ENCODE measurements around the gene MARCHF10. TPM values are rescaled to one million over a fixed set of nuclear protein-coding genes. Genes with fewer than 3 reads are reported as not detected.
"Not testable (repeated sequence)": the region's sequence is repeated elsewhere in the genome, so short reads cannot be mapped to it uniquely, and the experiment has no call there.

Gene MARCHF10
- total RNA-seq, 2 experiments from 2014 or later: not detected

- no peak overlapping the region for H3K27ac Mint-ChIP-seq
- peaks cover 4% of the 10 kb centered on the region for H3K27me3 Mint-ChIP-seq (ENCODE audit: low read depth)
- no peak overlapping the region for H3K4me3 Mint-ChIP-seq
- CTCF ChIA-PET: no interaction called here
- no peaks in the 10 kb centered on the region for H3K36me3 Mint-ChIP-seq (ENCODE audit: low read depth)
- H3K9me3 Mint-ChIP-seq (ENCODE audit: insufficient read depth): no peaks in the 10 kb centered on the region
- ATAC-seq: no peak
- DNase-seq: no peak
- POLR2A ChIA-PET: no interaction called here
- H3K4me1 Mint-ChIP-seq (ENCODE audit: low read depth): no peaks in the 10 kb centered on the region
These were observed 24.3 kb upstream of the MARCHF10 start for GRCh38 chr17:62832405-62832804.

- not testable (repeated sequence) for H3K9me3 Mint-ChIP-seq (ENCODE audit: insufficient read depth)
These were observed 23.0 kb upstream of the MARCHF10 start for GRCh38 chr17:62831066-62831465.

GRCh38 chr17:62827746-62828485 is 19.8 kb upstream of the MARCHF10 start:
- no peaks in the 10 kb centered on the region for H3K4me1 Mint-ChIP-seq (ENCODE audit: low read depth)

More at GRCh38 chr17:62831066-62831465, 23.0 kb upstream of the MARCHF10 start:
- DNase-seq; ATAC-seq; POLR2A ChIA-PET; H3K36me3 Mint-ChIP-seq (ENCODE audit: low read depth); H3K4me3 Mint-ChIP-seq; H3K27ac Mint-ChIP-seq; CTCF ChIA-PET; H3K27me3 Mint-ChIP-seq (ENCODE audit: low read depth); H3K4me1 Mint-ChIP-seq (ENCODE audit: low read depth): not testable (repeated sequence)

GRCh38 chr17:62826956-62827355 is 18.8 kb upstream of the MARCHF10 start:
- POLR2A ChIA-PET: no interaction called here
- CTCF ChIA-PET: no interaction called here
- DNase-seq: no peak
- Mint-ChIP-seq H3K27ac (no peak overlapping the region), H3K4me3 (no peak overlapping the region), H3K9me3 (ENCODE audit: insufficient read depth) (no peaks in the 10 kb centered on the region), H3K27me3 (ENCODE audit: low read depth) (peaks cover 5% of the 10 kb centered on the region), H3K36me3 (ENCODE audit: low read depth) (no peaks in the 10 kb centered on the region), H3K4me1 (ENCODE audit: low read depth) (no peaks in the 10 kb centered on the region)
- ATAC-seq: no peak

More at GRCh38 chr17:62827746-62828485, 19.8 kb upstream of the MARCHF10 start:
- H3K27ac Mint-ChIP-seq: no peak overlapping the region
- POLR2A ChIA-PET: no interaction called here
- peaks cover 5% of the 10 kb centered on the region for H3K27me3 Mint-ChIP-seq (ENCODE audit: low read depth)
- CTCF ChIA-PET: no interaction called here
- no peak for ATAC-seq
- no peaks in the 10 kb centered on the region for H3K36me3 Mint-ChIP-seq (ENCODE audit: low read depth)
- no peak for DNase-seq
- H3K9me3 Mint-ChIP-seq (ENCODE audit: insufficient read depth): no peaks in the 10 kb centered on the region
- no peak overlapping the region for H3K4me3 Mint-ChIP-seq

GRCh38 chr17:62825182-62825581 is 17.1 kb upstream of the MARCHF10 start:
- DNase-seq: no peak
- H3K9me3 Mint-ChIP-seq (ENCODE audit: insufficient read depth): no peaks in the 10 kb centered on the region
- no peaks in the 10 kb centered on the region for H3K4me1 Mint-ChIP-seq (ENCODE audit: low read depth)
- no peaks in the 10 kb centered on the region for H3K36me3 Mint-ChIP-seq (ENCODE audit: low read depth)
- H3K27me3 Mint-ChIP-seq (ENCODE audit: low read depth): peaks cover 5% of the 10 kb centered on the region
- CTCF ChIA-PET: no interaction called here
- no peak overlapping the region for H3K4me3 Mint-ChIP-seq
- H3K27ac Mint-ChIP-seq: no peak overlapping the region
- ATAC-seq: no peak
- POLR2A ChIA-PET: interaction anchor here (0.6 kb wide), 1 partner anchor 279 kb away, joined by 3 read pairs; no protein-coding TSS in a partner anchor

- Mint-ChIP-seq H3K36me3 (ENCODE audit: low read depth) (no peaks in the 10 kb centered on the region), H3K27ac (no peak overlapping the region), H3K4me1 (ENCODE audit: low read depth) (peaks cover 4% of the 10 kb centered on the region), H3K4me3 (no peak overlapping the region), H3K9me3 (ENCODE audit: insufficient read depth) (no peaks in the 10 kb centered on the region), H3K27me3 (ENCODE audit: low read depth) (peaks cover 8% of the 10 kb centered on the region)
- no peak for ATAC-seq
- ChIA-PET CTCF (no interaction called here), POLR2A (no interaction called here)
- no peak for DNase-seq
These were observed 16.4 kb upstream of the MARCHF10 start for GRCh38 chr17:62824290-62825131.

GRCh38 chr17:62823111-62823893 is 15.2 kb upstream of the MARCHF10 start:
- CTCF ChIA-PET: no interaction called here
- DNase-seq: no peak

GRCh38 chr17:62822080-62822904 is 14.2 kb upstream of the MARCHF10 start:
- Mint-ChIP-seq H3K27me3 (ENCODE audit: low read depth) (peaks cover 14% of the 10 kb centered on the region), H3K36me3 (ENCODE audit: low read depth) (no peaks in the 10 kb centered on the region), H3K9me3 (ENCODE audit: insufficient read depth) (no peaks in the 10 kb centered on the region), H3K4me3 (no peak overlapping the region), H3K27ac (no peak overlapping the region), H3K4me1 (ENCODE audit: low read depth) (peaks cover 7% of the 10 kb centered on the region)
- DNase-seq (no peak), ATAC-seq (no peak)
- ChIA-PET POLR2A (no interaction called here), CTCF (no interaction called here)

More at GRCh38 chr17:62823111-62823893, 15.2 kb upstream of the MARCHF10 start:
- peaks cover 16% of the 10 kb centered on the region for H3K27me3 Mint-ChIP-seq (ENCODE audit: low read depth)
- H3K4me1 Mint-ChIP-seq (ENCODE audit: low read depth): peaks cover 7% of the 10 kb centered on the region
- no peak overlapping the region for H3K4me3 Mint-ChIP-seq
- POLR2A ChIA-PET: no interaction called here
- no peak for ATAC-seq
- H3K27ac Mint-ChIP-seq: no peak overlapping the region
- H3K9me3 Mint-ChIP-seq (ENCODE audit: insufficient read depth): no peaks in the 10 kb centered on the region
- no peaks in the 10 kb centered on the region for H3K36me3 Mint-ChIP-seq (ENCODE audit: low read depth)

GRCh38 chr17:62821189-62822079 is 13.3 kb upstream of the MARCHF10 start:
- no peak for ATAC-seq
- no peak for DNase-seq

GRCh38 chr17:62819511-62820221 is 11.6 kb upstream of the MARCHF10 start:
- Mint-ChIP-seq H3K4me1 (ENCODE audit: low read depth) (peaks cover 7% of the 10 kb centered on the region), H3K27me3 (ENCODE audit: low read depth) (peaks cover 14% of the 10 kb centered on the region), H3K9me3 (ENCODE audit: insufficient read depth) (no peaks in the 10 kb centered on the region), H3K4me3 (no peak overlapping the region), H3K36me3 (ENCODE audit: low read depth) (no peaks in the 10 kb centered on the region), H3K27ac (no peak overlapping the region)
- DNase-seq (no peak), ATAC-seq (no peak)
- ChIA-PET POLR2A (no interaction called here), CTCF (no interaction called here)

More at GRCh38 chr17:62821189-62822079, 13.3 kb upstream of the MARCHF10 start:
- H3K4me3 Mint-ChIP-seq: no peak overlapping the region
- no peaks in the 10 kb centered on the region for H3K9me3 Mint-ChIP-seq (ENCODE audit: insufficient read depth)
- no peak overlapping the region for H3K27ac Mint-ChIP-seq
- ChIA-PET POLR2A (no interaction called here), CTCF (no interaction called here)
- H3K4me1 Mint-ChIP-seq (ENCODE audit: low read depth): peaks cover 7% of the 10 kb centered on the region
- H3K36me3 Mint-ChIP-seq (ENCODE audit: low read depth): no peaks in the 10 kb centered on the region
- peaks cover 14% of the 10 kb centered on the region for H3K27me3 Mint-ChIP-seq (ENCODE audit: low read depth)
